OCI-LY7 (cell line): ENCODE measurements around the gene MUCL1. TPM values are rescaled to one million over a fixed set of nuclear protein-coding genes. Genes with fewer than 3 reads are reported as not detected.

Experiments
- Bru-seq: library from RNA; stranded (reverse); fragments of 400-500 nt; gene quantifications from one replicate; lab custom pipeline; 2021; lab: Mats Ljungman, UMichigan
- BruChase-seq, 2 experiments: library from RNA; stranded (reverse); fragments of 400-500 nt; gene quantifications; one replicate each; lab custom pipeline; 2021; lab: Mats Ljungman, UMichigan
- BruUV-seq: library from RNA; stranded (reverse); fragments of 400-500 nt; replicated peaks from 2 replicates; lab custom pipeline; 2021; lab: Mats Ljungman, UMichigan
- CTCF ChIA-PET: fragments of 300-600 bp; sonication (Branson Sonifier 250); formaldehyde crosslinking; loops from one replicate; lab custom pipeline; 2022; ENCODE audit warnings: antibody characterized with exemption; ENCODE audit not compliant: unreplicated experiment; lab: Charles Lee
- POLR2A ChIA-PET: fragments of 300-600 bp; sonication (Branson Sonifier 250); formaldehyde crosslinking; loops from one replicate; lab custom pipeline; 2022; ENCODE audit warnings: antibody characterized with exemption; lab: Charles Lee
- DNase-seq: peaks from one replicate; pipeline ENCODE4 v3.0.0-alpha.2; 2015; ENCODE audit warnings: low spot score
- H2AFZ ChIP-seq: fragments of 200-600 bp; sonication (generic), shearing (Covaris generic); 2 replicates; pipeline ENCODE4 v1.6.1; 2014; ENCODE audit warnings: mild to moderate bottlenecking, antibody characterized with exemption, low read length, moderate library complexity
- H3K27ac ChIP-seq: fragments of 200-600 bp; sonication (generic); 2 replicates; pipeline ENCODE4 v1.5.1; 2014; ENCODE audit warnings: mixed run types, low read depth, mild to moderate bottlenecking, moderate library complexity, low read length, inconsistent platforms; ENCODE audit not compliant: poor library complexity, severe bottlenecking
- H3K36me3 ChIP-seq: fragments of 200-600 bp; sonication (generic); 2 replicates; pipeline ENCODE4 v1.6.1; 2014; ENCODE audit warnings: mild to moderate bottlenecking, antibody characterized with exemption, low read length, moderate library complexity, mixed read lengths; ENCODE audit not compliant: insufficient read depth
- H3K4me1 ChIP-seq: fragments of 200-600 bp; sonication (generic); 2 replicates; pipeline ENCODE4 v1.5.1; 2014; ENCODE audit warnings: mild to moderate bottlenecking, low read length; ENCODE audit not compliant: insufficient read depth, poor library complexity, severe bottlenecking
- H3K4me2 ChIP-seq: fragments of 200-600 bp; sonication (generic); 2 replicates; pipeline ENCODE4 v1.6.1; 2014; ENCODE audit warnings: mild to moderate bottlenecking, low read length
- H3K4me3 ChIP-seq: fragments of 200-600 bp; sonication (generic); 2 replicates; pipeline ENCODE4 v1.5.1; 2014; ENCODE audit warnings: mild to moderate bottlenecking, low read depth, low read length; ENCODE audit not compliant: poor library complexity, severe bottlenecking
- H3K79me2 ChIP-seq: fragments of 200-600 bp; sonication (generic); 2 replicates; pipeline ENCODE4 v1.6.1; 2016; ENCODE audit warnings: low read depth, mild to moderate bottlenecking, low read length, moderate library complexity, mixed read lengths; ENCODE audit not compliant: insufficient read depth
- H3K9me2 ChIP-seq: fragments of 200-600 bp; sonication (generic); 2 replicates; pipeline ENCODE4 v1.6.1; 2016; ENCODE audit warnings: mild to moderate bottlenecking, low read length, mixed read lengths; ENCODE audit not compliant: insufficient read depth
- H3K9me3 ChIP-seq: fragments of 200-600 bp; sonication (generic); 2 replicates; pipeline ENCODE4 v1.6.1; 2014; ENCODE audit warnings: mild to moderate bottlenecking, mixed run types, low read length, mixed read lengths
- H4K20me1 ChIP-seq: fragments of 200-600 bp; sonication (generic); 2 replicates; pipeline ENCODE4 v1.6.1; 2014; ENCODE audit warnings: mild to moderate bottlenecking, antibody characterized with exemption, low read length, moderate library complexity, mixed read lengths; ENCODE audit not compliant: insufficient read depth
- EZH2phosphoT487 ChIP-seq: fragments of 200-600 bp; sonication (generic); IDR thresholded peaks from 2 replicates; pipeline ENCODE4 v1.6.1; 2018; ENCODE audit warnings: low read depth, borderline replicate concordance, mild to moderate bottlenecking, mixed run types, antibody characterized with exemption, low read length, moderate library complexity, mixed read lengths
- intact Hi-C: fragments of 100-400 bp; cut with micrococcal nuclease; formaldehyde crosslinking; loops from one replicate; pipeline ENCODE4 v1.10.0; 2022; ENCODE audit not compliant: unreplicated experiment
- long read RNA-seq: library from polyadenylated mRNA; stranded (forward); transcript quantifications from one replicate; pipeline ENCODE4 v2.0.0, GENCODE V29; 2022
- total RNA-seq, 2 experiments: library from RNA; depleted of rRNA in 1 of 2; stranded (reverse); fragments of >200 nt in 1 of 2; shearing (Covaris generic) in 1 of 2; gene quantifications; 2 replicates each; pipeline ENCODE4 v1.2.3, GENCODE V29; 2014 to 2022
- TF ChIP-seq, protein P1 (sequence below): fragments of 200-600 bp; sonication (generic); conservative IDR thresholded peaks from 2 replicates; pipeline ENCODE4 v1.5.1; 2014; ENCODE audit warnings: mild to moderate bottlenecking, antibody characterized with exemption, low read length, moderate library complexity, mixed read lengths

MUCL1 gene, protein sequence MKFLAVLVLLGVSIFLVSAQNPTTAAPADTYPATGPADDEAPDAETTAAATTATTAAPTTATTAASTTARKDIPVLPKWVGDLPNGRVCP
- not detected in 2 replicates for total RNA-seq (2014; rRNA removed; shearing (Covaris generic))
- not detected in 2 replicates for total RNA-seq (2022)
- Bru-seq, nascent RNA = not detected
- BruChase-seq, experiment 1, labeled RNA remaining after a 6-hour chase = not detected
- BruChase-seq, experiment 2, labeled RNA remaining after a 2-hour chase = not detected
- long read RNA-seq = 0 reads

DNA sequence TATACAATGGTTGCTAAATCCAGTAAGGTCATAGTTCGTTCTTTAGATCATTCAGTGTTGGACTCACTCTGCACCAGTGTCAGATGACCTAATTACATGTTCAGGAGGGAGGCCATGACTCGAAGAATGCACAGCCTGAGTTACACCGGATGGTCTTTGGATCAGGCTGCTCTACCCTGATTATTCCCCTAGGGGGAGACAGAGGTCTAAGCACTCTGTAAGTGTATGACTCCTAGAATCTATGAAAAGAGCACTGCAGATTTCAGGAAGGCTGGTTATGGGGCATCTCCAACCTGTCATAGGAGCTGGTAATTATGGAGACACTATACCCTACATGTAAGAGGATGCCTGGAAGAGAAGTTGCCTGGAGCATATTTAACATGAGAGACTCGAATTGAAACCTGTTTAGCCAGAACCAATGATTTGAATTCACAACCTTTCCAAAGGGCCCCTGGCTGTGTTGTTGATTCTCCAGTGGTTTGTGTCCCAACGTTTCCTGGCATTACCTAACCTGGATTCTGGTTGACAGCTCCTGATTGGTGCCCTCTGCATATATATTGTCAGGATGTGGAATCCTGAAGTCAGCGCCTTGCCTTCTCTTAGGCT is at the start of gene MUCL1:
MUCL1 (plus strand) TSS at position 584 of the 606 bp plus-strand sequence. CDS start 67 bp downstream, outside the sequence.
- Histone ChIP-seq H3K9me2 (no peaks in the 10 kb centered on the region), H3K4me2 (no peak within 1 kb of the TSS), H3K9me3 (no peaks in the 10 kb centered on the region), H3K4me3 (no peak within 1 kb of the TSS), H3K36me3 (no peaks in the 10 kb centered on the region), H4K20me1 (no peaks in the 10 kb centered on the region), H3K79me2 (no peaks in the 10 kb centered on the region), H3K27ac (no peak within 1 kb of the TSS), H3K4me1 (no peaks in the 10 kb centered on the region), H2AFZ (no peak within 1 kb of the TSS)
- ChIA-PET POLR2A (no interaction called here), CTCF (no interaction called here)
- TF ChIP-seq EZH2phosphoT487 = no peak
- TF ChIP-seq, protein P1, sequence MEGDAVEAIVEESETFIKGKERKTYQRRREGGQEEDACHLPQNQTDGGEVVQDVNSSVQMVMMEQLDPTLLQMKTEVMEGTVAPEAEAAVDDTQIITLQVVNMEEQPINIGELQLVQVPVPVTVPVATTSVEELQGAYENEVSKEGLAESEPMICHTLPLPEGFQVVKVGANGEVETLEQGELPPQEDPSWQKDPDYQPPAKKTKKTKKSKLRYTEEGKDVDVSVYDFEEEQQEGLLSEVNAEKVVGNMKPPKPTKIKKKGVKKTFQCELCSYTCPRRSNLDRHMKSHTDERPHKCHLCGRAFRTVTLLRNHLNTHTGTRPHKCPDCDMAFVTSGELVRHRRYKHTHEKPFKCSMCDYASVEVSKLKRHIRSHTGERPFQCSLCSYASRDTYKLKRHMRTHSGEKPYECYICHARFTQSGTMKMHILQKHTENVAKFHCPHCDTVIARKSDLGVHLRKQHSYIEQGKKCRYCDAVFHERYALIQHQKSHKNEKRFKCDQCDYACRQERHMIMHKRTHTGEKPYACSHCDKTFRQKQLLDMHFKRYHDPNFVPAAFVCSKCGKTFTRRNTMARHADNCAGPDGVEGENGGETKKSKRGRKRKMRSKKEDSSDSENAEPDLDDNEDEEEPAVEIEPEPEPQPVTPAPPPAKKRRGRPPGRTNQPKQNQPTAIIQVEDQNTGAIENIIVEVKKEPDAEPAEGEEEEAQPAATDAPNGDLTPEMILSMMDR = peak; percentile 93
- peak; percentile 67 for DNase-seq
- intact Hi-C loops = loop anchor here (1.0 to 5.0 kb wide), 3 partner anchors 104 to 218 kb away; no protein-coding TSS in a partner anchor
- BruUV-seq = no TSS peak

DNA sequence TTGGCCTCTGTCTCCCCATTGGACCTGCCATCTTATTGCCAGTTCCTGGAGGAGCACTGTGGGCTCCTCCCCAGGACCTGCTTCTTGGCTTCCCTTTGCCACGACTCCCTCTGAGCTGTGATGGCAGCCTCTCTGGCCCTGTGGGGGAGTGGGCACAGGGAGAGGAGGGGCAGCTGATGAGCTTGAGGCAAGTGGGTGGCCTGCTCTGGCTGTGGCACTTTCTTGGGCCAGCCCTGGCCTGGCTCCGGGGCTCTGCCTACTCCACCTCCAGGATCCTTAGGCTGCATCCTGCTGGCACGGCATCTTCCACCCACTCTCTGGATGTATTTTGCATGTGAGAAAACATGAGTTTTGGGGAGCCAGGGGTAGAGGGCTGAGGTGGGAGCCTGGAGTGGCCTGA is 32.6 kb upstream of the MUCL1 start:
- Histone ChIP-seq H3K79me2 (no peaks in the 10 kb centered on the region), H3K9me3 (no peaks in the 10 kb centered on the region), H2AFZ (no peak overlapping the region), H3K9me2 (no peaks in the 10 kb centered on the region), H3K4me3 (no peak overlapping the region), H3K36me3 (no peaks in the 10 kb centered on the region), H3K4me1 (no peaks in the 10 kb centered on the region), H4K20me1 (no peaks in the 10 kb centered on the region), H3K4me2 (no peak overlapping the region), H3K27ac (no peak overlapping the region)
- POLR2A ChIA-PET = interaction anchor here (0.6 kb wide), 1 partner anchor 85 kb away, joined by 5 read pairs; no protein-coding TSS in a partner anchor
- DNase-seq = no peak
- intact Hi-C loops = no loop called here
- CTCF ChIA-PET = no interaction called here
- TF ChIP-seq EZH2phosphoT487 = no peak
- TF ChIP-seq, protein P1 = no peak
- BruUV-seq = no TSS peak

DNA sequence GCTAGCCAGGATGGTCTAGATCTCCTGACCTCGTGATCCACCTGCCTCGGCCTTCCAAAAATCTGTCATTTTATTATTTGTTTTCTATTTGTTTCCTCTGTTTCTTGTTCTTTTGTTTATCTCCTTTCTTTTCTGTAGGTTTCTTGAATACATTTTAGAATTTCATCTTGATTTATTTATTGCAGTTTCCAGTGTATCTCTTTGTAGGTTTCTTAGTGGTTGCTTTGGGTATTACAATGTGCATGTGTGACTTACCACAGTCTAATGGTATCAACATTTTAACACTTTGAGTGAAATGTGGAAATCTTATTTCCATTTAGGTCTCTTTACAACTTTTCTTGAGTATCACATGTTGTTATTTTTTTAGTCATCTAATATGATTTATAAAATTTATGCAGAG is 29.9 kb upstream of the MUCL1 start:
- no peaks in the 10 kb centered on the region for H4K20me1 ChIP-seq
- H3K27ac ChIP-seq = no peak overlapping the region
- DNase-seq = no peak
- no peak overlapping the region for H3K4me2 ChIP-seq
- intact Hi-C loops = no loop called here
- CTCF ChIA-PET = no interaction called here
- no peaks in the 10 kb centered on the region for H3K79me2 ChIP-seq
- POLR2A ChIA-PET = no interaction called here
- H3K9me2 ChIP-seq = no peaks in the 10 kb centered on the region
- H3K4me1 ChIP-seq = no peaks in the 10 kb centered on the region
- no peak overlapping the region for H3K4me3 ChIP-seq
- no peaks in the 10 kb centered on the region for H3K9me3 ChIP-seq
- no TSS peak for BruUV-seq
- no peaks in the 10 kb centered on the region for H3K36me3 ChIP-seq
- no peak for TF ChIP-seq EZH2phosphoT487
- TF ChIP-seq, protein P1 = peak; percentile 65
- no peak overlapping the region for H2AFZ ChIP-seq
